Measurements from ENCODE around the gene GOLGB1. TPM values are rescaled to one million over a fixed set of nuclear protein-coding genes. Genes with fewer than 3 reads are reported as not detected.

Gene GOLGB1
- total RNA-seq, 1 experiment from 2014 or later: 26.0 TPM

DNA sequence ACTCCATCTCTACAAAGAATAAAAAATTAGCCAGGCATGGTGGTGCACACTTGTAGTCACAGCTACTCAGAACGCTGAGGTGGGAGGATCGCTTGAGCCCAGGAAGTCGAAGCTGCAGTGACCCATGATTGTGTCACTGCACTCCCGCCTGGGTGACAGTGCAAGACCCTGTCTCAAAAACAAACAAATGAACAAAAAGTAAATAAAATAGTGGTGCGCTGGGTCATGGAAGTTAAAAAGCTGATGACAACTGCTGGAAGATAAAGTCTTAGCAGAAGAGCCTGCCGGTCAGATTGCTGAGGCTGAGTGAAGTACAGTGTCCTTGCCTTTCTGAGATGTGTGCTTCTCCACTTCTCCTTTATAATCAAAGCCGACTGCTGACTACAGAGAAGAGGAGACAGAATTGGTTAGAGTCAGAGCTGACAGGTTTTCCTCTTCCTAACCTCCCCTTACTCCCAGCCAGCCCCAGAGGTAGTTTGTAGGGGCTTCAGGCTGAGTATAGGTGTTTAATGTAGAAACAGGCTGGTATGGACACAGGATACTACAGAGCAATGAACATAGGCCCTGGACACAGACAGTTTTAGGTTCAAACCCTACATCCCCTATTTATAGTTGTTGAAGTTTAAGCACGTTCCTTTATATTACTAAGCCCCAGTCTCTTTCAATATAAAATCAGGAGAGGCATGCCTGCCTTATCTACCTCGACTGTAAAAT, 106.8 kb downstream of the GOLGB1 start:
- no peak for DNase-seq (ENCODE audit: low read depth)

DNA sequence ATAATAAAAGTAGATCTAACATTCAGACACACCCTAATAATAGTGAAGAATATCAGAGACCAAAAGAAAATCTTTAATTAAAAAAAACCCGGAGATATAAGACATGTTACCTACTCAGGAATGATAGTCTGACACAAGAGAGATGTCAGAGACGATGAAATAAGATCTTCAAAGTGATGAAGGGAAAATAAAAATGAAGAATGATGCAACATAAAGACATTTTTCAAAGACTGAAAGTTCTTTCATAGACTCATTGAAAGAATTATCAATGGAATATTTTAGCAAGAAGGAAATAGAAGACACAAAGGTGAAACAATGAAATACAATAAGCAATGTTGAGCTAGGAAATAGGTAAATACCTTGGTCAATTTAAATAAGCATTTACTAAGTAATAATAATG, 108.4 kb downstream of the GOLGB1 start:
- no peak for DNase-seq (ENCODE audit: low read depth)

DNA sequence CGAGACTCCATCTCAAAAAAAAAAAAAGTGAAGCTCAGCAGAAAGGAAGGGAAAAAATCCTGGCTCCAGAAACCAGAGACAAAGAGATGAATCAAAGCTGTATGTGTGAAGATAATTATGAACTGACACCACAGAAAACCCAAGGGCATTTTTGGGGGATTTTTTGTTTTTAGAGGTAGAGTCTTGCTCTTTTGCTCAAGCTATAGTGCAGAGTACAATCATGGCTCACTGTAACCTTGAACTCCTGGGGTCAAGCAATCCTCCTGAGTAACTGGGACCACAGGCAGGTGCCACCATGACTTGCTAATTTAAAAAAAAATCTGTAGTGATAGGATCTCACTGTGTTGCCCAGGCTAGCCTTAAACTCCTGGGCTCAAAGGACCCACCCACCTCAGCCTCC, 111.6 kb downstream of the GOLGB1 start:
- no peak for DNase-seq (ENCODE audit: low read depth)

GRCh38 chr3:121630355-121630754, 119.2 kb downstream of the GOLGB1 start:
- no peak for DNase-seq (ENCODE audit: low read depth)

DNA sequence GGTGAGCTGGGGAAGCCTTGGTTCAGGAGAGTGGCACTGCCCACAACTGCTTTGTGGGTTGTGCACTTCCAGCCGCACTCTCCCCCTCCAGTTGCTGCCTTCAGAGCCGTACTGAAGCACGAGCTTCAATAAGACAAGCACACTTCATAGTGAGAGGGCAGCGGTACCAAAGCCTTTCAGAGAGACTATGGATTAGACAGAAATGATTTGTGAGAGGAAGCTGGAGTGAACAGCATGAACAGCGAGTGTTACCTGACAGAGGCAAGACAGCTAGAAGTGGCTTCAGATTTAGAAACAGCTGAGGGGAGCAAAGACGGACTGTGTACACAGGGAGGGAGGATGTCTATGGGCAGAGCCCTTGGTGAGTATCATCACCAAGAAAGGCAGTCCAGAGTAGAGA, 119.9 kb downstream of the GOLGB1 start:
- DNase-seq (ENCODE audit: low read depth): no peak

DNA sequence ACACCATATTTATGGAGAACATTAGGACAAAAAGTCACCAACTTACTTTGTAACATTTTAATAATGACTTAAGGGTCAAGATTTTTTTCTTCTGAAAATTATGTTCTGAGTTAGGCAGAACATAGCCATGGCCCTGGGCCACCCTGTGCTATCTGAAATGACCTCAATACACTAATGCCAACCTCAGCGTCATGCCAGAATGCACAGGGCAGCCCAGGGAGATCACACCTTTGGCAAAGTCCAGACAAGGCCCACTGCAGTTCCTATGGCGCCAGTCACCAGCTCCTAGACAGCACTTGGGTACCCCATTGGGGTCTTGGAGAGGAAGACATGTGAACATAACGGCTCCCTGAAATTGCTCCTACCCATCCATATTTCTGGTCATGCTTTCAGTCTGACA, 121.9 kb downstream of the GOLGB1 start:
- DNase-seq (ENCODE audit: low read depth): no peak

- DNase-seq (ENCODE audit: low read depth): no peak
These were observed 122.3 kb downstream of the GOLGB1 start for GRCh38 chr3:121627211-121627610.

DNA sequence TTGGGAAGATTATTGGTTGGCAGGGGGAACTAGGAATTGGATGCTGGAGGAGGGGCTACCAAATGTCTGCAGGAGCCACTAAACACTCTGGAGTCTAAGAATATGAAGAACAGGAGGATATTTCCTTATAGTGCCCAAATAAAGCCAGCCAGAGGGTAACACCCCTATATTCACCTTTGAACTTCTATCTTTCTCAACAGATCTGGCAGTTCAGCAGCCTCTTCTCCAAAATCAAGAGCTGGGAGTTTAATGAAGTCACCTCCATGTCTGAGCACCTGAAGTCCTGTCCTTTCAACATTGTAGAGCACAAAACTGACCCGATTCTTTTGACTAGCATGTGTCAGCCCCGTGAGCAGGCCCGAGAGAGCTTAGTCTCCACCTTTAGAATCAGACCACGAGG, 123.0 kb downstream of the GOLGB1 start:
- DNase-seq (ENCODE audit: low read depth): no peak

GRCh38 chr3:121624147-121624899, 125.2 kb downstream of the GOLGB1 start:
- no peak for DNase-seq (ENCODE audit: low read depth)

GRCh38 chr3:121621491-121621890, 128.1 kb downstream of the GOLGB1 start:
- no peak for DNase-seq (ENCODE audit: low read depth)

GRCh38 chr3:121619691-121620090, 129.8 kb downstream of the GOLGB1 start:
- DNase-seq (ENCODE audit: low read depth): peak; percentile 15

Other genes starting within 250 kb of the GOLGB1 start
- gene POLQ, start 203.8 kb downstream of the GOLGB1 start, total RNA-seq (2014; rRNA removed; shearing (Covaris generic)): 9.9 and 10.9 TPM in 2 replicates
- gene ARGFX, start 181.8 kb downstream of the GOLGB1 start, total RNA-seq (2014; rRNA removed; shearing (Covaris generic)): not detected in 2 replicates
- gene FBXO40, start 156.4 kb downstream of the GOLGB1 start, total RNA-seq (2014; rRNA removed; shearing (Covaris generic)): under 0.01 TPM in 2 replicates
- gene HCLS1, start 88.8 kb downstream of the GOLGB1 start, total RNA-seq (2014; rRNA removed; shearing (Covaris generic)): 0.24 and 0.39 TPM in 2 replicates
- gene IQCB1, start 85.3 kb upstream of the GOLGB1 start, total RNA-seq (2014; rRNA removed; shearing (Covaris generic)): 18.8 and 22.2 TPM in 2 replicates
- 1.3 and 5.3 TPM in 2 replicates for gene EAF2, start 85.5 kb upstream of the GOLGB1 start, total RNA-seq (2014; rRNA removed; shearing (Covaris generic))
- 0.24 and 1.2 TPM in 2 replicates for gene SLC15A2, start 144.7 kb upstream of the GOLGB1 start, total RNA-seq (2014; rRNA removed; shearing (Covaris generic))

All from RPMI7951 (cell line).